ENCODE measurements around the gene ZMYND11. TPM values are rescaled to one million over a fixed set of nuclear protein-coding genes. Genes with fewer than 3 reads are reported as not detected.

The ZMYND11 gene
- total RNA-seq, 2 donors from 2014 or later: 34.1 to 48.5 TPM

DNA sequence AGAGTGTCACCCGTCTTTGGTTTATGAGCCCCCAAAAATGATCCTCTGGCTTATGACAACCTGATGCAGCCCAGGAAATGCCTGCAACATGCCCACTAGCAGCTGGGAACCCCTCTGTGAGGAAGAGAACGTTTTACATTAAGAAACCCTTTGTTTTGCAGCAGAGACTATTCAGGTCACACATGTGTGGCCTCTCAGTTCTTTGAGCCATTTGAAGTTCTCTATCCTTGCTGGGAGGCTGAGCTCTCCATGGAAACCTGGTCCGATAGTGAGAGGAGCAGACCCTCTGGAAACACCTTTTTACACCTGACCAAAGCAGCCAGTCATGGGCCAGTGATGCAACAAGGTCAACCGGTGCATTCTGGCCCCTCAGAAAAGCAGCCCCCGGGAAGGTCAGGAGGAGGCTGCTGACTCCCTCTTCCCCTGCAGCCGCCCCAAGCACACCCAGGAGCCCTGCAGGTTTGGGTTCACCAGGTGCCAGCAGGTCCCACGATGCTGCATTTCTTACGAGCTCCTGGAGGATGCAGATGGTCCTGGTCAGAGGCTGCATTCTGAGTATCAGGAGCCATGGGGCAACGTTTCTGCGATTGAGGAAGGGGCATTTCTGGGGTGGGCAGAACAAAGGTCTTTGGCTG is 134.3 kb downstream of the ZMYND11 start:
- no peak overlapping the region for H3K9ac ChIP-seq (ENCODE audit: low read depth in 2 of 2, low read length in 2 of 2)
- no peak for DNase-seq
- TF ChIP-seq, protein P1, sequence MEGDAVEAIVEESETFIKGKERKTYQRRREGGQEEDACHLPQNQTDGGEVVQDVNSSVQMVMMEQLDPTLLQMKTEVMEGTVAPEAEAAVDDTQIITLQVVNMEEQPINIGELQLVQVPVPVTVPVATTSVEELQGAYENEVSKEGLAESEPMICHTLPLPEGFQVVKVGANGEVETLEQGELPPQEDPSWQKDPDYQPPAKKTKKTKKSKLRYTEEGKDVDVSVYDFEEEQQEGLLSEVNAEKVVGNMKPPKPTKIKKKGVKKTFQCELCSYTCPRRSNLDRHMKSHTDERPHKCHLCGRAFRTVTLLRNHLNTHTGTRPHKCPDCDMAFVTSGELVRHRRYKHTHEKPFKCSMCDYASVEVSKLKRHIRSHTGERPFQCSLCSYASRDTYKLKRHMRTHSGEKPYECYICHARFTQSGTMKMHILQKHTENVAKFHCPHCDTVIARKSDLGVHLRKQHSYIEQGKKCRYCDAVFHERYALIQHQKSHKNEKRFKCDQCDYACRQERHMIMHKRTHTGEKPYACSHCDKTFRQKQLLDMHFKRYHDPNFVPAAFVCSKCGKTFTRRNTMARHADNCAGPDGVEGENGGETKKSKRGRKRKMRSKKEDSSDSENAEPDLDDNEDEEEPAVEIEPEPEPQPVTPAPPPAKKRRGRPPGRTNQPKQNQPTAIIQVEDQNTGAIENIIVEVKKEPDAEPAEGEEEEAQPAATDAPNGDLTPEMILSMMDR (IDR thresholded peaks at IDR 0.05): no peak
- no peaks in the 10 kb centered on the region for H3K4me1 ChIP-seq
- H3K4me3 ChIP-seq: no peak overlapping the region
- H3K9me3 ChIP-seq: no peaks in the 10 kb centered on the region
- H3K27me3 ChIP-seq: no peaks in the 10 kb centered on the region
- no peaks in the 10 kb centered on the region for H3K36me3 ChIP-seq
- H3K27ac ChIP-seq: no peak overlapping the region
- intact Hi-C loops (cut with DNase I): no loop called here

DNA sequence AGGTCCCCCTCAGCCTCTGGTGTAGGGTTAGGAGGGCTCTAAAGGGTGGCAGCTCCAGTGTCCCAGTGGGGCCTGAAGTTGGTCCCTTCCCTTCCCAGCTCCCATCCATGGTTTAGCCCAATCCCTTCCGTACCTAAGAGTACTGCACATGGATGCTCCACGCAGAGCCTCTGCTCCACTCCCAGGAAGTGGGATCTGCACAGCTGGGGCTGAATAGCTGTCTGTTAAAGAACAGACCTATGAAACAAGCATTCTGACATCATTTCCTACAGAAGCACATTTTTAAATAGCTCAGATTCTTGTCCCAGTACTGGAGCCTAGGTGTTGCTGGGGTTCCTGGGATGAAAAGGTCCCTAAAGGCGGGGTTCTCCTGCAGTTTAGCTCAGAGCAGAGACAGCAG is 135.9 kb downstream of the ZMYND11 start:
- no peaks in the 10 kb centered on the region for H3K4me1 ChIP-seq
- intact Hi-C loops (cut with DNase I): no loop called here
- no peaks in the 10 kb centered on the region for H3K9me3 ChIP-seq
- H3K27ac ChIP-seq: no peak overlapping the region
- no peak overlapping the region for H3K4me3 ChIP-seq
- no peaks in the 10 kb centered on the region for H3K27me3 ChIP-seq
- no peak overlapping the region for H3K9ac ChIP-seq (ENCODE audit: low read depth in 2 of 2, low read length in 2 of 2)
- no peaks in the 10 kb centered on the region for H3K36me3 ChIP-seq
- TF ChIP-seq, protein P1 (IDR thresholded peaks at IDR 0.05): no peak
- DNase-seq: no peak

DNA sequence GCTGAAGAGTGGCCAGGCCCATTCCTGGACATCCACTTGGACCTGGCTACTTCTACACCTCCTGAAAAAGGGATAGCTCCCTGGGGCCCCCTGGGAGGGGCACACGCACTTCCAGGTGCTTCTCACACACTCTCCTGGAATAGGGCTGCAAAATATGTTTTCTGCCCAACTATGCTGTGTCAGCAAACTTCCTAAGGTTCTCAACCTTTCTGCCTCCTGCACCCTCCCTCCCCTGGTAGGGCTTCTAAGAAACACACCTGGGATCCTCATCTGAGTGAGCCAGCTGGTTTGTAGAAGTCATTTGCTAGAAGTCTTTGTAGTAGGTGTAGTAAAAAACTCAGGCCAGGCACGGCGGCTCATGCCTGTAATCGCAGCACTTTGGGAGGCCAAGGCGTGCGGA is 136.5 kb downstream of the ZMYND11 start:
- Histone ChIP-seq H3K27me3 (no peaks in the 10 kb centered on the region), H3K36me3 (no peaks in the 10 kb centered on the region), H3K9ac (ENCODE audit: low read depth in 2 of 2, low read length in 2 of 2) (no peak overlapping the region), H3K27ac (no peak overlapping the region), H3K4me3 (no peak overlapping the region), H3K9me3 (no peaks in the 10 kb centered on the region), H3K4me1 (no peaks in the 10 kb centered on the region)
- DNase-seq: no peak
- intact Hi-C loops (cut with DNase I): no loop called here
- TF ChIP-seq, protein P1 (IDR thresholded peaks at IDR 0.05): no peak

DNA sequence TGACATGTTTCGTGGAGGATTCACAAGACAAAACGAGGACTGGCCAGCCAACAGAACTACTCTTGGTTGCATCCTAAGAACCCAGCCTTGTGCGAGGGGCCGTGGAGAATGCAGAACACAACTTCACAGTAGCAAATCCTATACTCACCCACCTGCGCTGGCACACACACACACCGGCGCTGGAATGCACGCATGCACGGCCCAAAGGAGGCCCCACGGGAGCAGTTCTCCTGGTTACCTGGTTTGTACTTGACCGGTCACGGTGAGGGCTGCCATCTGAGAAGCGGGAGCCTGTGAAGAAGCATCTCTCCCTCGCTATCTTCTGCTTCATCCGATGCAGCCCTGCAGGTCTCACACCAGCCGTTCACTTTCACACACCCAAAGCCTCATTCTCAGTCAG is 137.8 kb downstream of the ZMYND11 start:
- no peaks in the 10 kb centered on the region for H3K4me1 ChIP-seq
- H3K27me3 ChIP-seq: no peaks in the 10 kb centered on the region
- no peak overlapping the region for H3K9ac ChIP-seq (ENCODE audit: low read depth in 2 of 2, low read length in 2 of 2)
- TF ChIP-seq, protein P1 (IDR thresholded peaks at IDR 0.05): no peak
- no peak overlapping the region for H3K27ac ChIP-seq
- no peak overlapping the region for H3K4me3 ChIP-seq
- H3K36me3 ChIP-seq: no peaks in the 10 kb centered on the region
- H3K9me3 ChIP-seq: no peaks in the 10 kb centered on the region
- intact Hi-C loops (cut with DNase I): no loop called here
- no peak for DNase-seq

DNA sequence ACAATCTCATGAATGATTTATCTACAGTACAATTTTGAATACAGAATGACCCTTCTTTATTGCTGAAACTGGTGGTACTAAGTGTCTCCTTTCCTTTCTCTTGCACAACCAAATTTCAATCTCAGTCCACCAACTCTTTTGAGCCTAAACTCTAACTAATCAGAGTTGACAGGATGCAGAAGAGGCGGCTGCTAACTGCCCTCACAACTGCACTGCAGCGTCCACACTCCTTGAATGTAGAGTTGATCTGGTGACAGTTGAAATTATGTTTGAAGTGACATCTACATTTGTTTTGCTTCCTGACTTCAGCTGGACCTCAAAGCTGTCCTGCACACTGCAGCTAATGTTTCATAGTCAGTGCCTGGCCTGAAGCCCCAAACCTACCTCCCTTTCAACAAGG is 139.6 kb downstream of the ZMYND11 start:
- Histone ChIP-seq H3K9ac (ENCODE audit: low read depth in 2 of 2, low read length in 2 of 2) (no peak overlapping the region), H3K9me3 (no peaks in the 10 kb centered on the region), H3K27me3 (no peaks in the 10 kb centered on the region), H3K4me1 (no peaks in the 10 kb centered on the region), H3K4me3 (no peak overlapping the region), H3K36me3 (no peaks in the 10 kb centered on the region), H3K27ac (no peak overlapping the region)
- intact Hi-C loops (cut with DNase I): no loop called here
- no peak for DNase-seq
- TF ChIP-seq, protein P1 (IDR thresholded peaks at IDR 0.05): no peak
